Measurements from ENCODE around the gene RMDN3.

Gene RMDN3

DNA sequence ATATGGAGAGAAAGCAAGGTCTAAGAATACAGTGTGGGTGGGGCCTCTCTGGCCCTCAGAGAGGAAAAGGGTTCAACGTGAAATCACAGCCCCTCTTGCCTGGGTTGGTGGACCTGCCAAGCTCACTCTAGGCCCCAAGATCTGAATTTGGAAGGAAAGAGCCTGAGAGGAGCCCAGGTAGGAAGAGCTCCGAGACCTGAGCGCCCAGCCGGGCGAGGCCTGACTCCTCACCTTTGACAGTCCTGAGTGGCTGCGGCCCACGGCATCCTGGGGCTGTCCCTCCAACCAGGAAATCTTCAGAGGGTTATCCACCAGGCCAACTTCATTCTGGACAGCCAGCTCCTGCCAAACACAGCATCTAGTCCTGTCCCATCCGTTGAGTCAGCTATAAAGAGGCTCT lies 18.4 kb upstream of the RMDN3 start:
- no peak for DNase-seq (ENCODE audit: low read depth, low spot score)

DNA sequence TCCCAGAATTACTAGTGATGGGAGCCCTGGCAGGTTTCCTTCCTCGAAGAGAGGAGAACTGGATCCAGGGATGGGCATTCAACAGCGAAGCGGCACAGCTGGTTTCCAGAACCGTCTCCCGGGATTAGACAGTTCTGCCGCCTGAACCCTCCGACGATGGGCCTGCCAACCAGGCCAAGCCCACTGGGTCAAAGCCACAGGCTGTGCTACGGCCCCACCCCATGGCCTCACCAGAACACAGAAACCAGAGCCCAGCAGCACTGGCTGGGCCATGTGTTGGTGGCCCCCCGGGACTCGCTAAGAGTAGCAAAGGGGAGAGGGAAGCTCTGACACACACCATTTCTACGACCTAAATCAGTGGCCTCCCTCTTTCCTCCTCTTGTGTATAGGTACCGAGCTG lies 17.0 kb upstream of the RMDN3 start:
- no peak for DNase-seq (ENCODE audit: low read depth, low spot score)

DNA sequence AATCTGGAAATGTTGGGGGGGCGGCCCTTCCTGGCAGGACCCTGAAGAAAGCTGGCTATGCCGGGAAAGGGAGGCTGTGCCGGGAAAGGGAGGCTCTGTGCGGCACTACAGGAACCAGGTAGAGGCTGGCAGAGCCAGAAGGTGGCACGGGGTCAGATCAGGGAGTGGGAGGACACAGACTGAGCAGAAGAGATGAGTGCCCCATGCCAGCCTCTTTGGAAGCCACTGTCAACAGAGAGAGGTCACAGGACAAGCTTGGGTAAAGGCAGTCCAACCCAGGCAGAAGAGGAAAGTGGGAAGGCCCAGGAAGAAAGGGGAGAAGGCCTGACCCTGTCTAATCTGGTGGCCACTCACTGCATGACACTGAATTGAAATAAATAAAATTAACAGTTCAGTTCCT lies 16.2 kb upstream of the RMDN3 start:
- no peak for DNase-seq (ENCODE audit: low read depth, low spot score)

DNA sequence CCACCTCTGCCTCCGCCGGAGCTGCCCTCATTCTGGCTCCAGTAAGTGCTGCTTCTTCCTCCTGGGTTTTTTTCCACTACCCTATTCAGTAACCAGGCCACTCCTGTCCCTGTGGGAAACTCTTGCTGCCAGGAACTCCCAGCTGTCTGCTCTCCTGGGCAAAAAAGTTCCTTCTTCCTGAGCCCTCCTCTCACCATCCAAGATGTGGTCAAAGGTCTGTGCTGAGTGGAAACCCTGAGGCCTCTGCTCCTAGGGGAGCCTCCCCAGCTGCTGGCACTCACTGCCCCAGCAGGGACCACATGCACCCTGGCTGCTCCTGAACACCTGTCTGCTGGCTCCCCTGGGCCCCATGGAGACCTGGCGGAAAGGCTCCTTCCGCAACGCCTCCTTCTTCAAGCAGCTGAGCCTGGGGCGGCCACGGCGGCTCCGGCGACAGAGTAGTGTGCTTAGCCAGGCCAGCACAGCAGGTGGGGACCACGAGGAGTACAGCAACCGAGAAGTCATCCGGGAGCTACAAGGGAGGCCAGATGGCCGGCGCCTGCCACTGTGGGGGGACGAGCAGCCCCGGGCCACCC lies 15.2 kb upstream of the RMDN3 start:
- no peak for DNase-seq (ENCODE audit: low read depth, low spot score)

DNA sequence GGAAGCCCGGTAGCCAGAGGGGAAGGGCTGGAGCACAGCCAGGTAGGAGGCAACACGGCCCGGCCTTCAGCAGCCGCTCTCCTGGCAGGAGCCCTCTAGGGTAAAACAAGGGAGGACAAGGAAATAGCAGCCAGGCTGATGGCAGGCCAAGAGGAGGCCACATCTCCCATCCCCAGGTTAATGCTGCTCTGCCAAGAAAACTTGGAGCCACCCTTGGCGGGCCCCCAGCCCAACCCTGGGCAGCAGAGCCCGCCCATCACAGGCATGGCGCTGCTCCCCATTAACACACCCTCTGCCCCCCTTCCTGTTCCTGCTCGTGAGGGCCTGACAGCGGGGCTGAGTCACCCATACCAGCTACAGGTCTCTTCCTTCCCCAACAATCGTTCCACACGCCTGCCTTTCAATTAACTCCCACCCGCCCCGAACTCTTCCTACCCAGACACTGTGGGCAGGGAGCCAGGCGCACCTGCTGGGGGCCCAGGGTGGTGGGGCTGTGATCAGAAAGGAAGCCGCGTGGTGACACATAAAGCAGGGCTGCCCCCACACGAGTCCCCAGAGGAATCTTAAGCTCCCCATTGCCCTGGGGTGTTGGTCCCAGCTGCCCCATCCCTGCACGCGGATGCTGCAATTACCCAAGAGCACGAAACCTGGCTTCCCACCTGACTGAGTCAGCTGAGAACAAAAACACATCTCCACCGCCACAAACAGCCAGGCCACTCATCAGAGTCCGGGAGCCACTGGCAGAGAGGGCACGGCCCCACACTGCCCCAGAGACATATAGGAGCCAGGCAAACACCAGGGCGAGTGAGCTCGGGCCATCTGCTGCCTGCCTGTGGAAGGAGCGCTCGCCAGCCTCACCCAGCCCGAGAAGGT lies 14.5 kb upstream of the RMDN3 start, which contains the start of gene C15orf62:
Gene C15orf62 (plus strand): TSS at position 707 of the 873 bp plus-strand sequence. CDS start 516 bp downstream, outside the sequence.
- DNase-seq (ENCODE audit: low read depth, low spot score): no peak

DNA sequence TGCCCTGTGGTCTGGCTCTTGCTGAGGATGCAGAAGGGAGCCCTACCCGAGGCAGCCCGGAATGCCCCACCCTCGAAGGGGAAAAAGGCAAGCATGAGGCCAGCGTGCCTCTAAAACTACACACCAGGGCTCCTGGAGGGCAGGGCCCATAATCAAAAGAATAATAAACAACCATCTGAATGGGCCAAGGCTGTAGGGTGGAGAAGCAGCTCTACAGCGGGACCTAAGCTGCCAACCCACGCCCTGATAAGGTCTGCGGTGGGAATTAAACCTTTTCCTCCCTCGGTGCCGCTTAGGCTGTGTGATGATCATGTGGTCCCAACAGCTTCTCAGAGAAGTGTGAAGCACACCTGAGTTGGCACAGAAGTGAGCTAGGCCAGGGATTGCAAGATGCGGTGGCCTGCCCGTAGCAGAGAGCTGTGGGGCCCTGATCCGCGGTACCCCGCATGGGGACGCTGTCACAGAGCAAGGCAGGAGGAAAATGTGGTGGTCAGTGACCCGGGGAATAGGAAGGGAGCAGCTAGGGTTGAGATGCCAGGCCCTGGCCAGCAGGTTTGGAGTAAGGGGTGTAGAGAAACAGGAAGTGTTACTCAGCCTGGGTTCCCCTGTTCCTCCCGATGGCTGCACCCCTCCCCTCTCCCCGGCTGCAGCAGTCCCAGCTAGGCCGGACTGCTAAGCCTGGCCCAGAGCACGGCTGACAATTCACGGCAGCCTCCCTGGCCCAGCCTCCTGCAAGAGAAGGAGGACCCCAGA lies 13.6 kb upstream of the RMDN3 start:
- no peak for DNase-seq (ENCODE audit: low read depth, low spot score)

DNA sequence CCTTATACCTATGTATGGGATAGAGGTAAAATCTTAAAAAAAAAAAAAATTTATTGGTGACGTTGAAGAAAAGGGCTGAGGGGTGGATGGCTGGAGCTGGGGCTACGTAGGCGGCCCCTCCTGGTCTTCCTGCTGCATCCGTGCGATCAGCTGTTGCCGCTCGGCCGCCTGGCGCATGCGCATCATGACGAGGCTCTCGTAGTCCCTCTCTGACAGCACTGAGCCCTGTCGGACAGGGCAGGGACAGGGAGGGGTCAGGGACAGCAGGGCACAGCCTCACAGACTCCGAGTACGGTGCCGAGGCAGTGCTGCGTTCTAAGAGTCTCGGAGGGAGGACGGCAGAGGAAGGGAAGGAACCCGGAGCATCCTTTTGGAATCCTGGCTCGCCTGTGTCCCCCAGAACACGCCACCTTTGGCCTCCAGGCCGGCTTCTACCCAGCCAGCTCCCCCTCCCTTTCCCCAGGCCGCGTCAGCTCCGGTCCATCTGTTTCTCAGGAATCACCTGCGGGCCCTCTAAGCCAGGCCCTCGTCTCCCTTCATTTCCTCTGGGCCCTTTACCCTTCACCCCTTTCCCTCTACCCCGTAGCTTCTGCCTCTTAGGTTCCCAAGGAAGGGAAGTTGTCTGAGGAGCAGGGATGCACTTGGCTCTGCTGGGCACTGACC lies 12.9 kb upstream of the RMDN3 start:
- no peak for DNase-seq (ENCODE audit: low read depth, low spot score)

DNA sequence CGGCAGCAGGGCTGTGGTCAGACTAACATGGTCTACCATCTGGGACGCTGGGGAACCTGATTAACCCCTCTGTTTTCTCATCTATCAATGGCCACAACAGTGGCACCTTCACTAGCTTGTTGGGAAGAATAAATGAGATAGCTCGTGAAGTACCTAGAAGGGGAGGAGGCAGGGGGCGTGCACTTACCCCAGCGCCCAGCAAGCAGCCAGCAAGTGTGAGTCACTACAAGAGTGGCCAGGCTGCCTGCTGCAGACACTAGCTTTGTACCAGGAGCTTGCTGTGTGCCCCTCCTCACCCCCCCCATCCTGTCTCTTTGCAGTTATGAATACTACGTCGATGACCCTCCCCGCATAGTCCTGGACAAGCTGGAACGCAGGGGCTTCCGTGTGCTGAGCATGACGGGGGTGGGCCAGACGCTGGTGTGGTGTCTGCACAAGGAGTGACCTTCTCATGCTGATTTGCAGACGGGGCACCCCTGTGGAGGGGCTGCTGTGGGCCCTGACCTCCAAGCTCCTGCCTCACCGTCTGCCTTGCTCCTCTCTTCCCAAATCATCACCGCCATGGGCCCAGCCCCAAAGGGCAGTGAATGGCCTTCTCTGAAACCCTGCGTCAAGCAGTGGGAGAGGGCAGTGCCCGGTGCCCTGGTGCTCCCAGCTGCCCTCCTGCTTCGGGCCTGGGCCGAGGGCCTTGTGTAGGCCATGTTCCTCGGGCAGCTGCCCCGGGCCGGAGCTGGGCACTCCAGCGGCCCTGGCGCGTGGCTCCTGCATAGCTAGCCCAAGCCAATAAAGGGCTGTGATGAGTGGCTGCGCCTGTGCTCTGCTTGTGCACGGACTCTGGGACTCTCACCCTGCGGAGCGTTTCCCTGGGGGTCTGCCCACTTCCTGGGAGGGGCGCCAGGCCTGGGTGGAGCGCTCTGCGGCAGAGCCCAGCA lies 12.1 kb upstream of the RMDN3 start:
- no peak for DNase-seq (ENCODE audit: low read depth, low spot score)

DNA sequence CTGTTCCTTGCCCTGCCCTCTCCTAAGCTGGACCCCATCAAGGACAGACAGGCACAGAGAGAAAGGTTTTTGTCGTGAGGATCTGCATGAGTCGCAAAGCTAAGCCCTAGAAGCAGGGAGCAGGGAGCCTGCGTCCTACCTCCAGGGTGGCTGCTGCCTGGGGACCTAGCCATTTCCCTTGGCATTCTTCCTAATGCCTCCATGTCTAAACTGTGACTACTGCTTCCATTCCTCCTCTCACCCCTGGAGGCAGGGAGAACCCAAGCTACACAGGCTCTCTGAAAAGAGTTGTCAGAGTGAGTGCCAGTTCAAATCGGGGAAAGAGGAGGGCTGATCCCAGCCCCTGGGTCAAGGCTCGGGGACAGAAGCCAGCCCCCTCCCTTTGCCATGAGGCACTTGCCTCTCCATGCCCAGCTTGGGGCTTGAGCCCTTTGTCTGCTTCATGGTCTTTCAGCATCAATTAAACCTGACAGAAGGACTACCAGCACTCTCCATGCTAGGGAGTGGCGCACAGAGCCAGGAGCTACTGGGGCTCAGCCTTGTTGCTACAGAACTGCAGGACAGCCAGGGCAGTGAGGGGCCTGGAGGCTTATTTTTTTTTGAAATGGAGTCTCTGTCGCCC lies 11.3 kb upstream of the RMDN3 start:
- no peak for DNase-seq (ENCODE audit: low read depth, low spot score)

DNA sequence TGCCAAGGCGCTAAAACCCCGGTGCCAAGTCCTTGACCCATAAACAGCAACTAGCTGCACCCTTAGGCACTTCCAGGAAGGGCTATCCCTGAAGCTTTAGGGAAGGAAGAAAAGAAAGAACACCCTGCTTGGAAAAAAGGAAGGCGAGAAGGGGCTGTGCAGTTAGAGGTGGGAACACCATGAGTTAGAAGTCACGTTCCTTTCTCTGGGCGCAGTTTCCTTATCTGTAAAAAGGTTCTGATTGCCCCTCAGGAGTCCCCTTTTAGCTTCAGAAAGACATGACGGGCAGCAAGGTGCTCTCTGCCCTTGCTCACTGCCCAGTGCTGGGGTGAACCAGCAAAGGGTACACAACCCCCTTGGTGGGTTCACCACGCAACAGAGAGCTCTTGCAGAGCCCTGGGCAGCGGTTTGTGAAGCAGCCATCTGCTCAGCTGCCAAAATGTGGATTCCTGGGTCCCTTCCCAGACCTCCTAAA lies 9.6 kb upstream of the RMDN3 start:
- no peak for DNase-seq (ENCODE audit: low read depth, low spot score)

DNA sequence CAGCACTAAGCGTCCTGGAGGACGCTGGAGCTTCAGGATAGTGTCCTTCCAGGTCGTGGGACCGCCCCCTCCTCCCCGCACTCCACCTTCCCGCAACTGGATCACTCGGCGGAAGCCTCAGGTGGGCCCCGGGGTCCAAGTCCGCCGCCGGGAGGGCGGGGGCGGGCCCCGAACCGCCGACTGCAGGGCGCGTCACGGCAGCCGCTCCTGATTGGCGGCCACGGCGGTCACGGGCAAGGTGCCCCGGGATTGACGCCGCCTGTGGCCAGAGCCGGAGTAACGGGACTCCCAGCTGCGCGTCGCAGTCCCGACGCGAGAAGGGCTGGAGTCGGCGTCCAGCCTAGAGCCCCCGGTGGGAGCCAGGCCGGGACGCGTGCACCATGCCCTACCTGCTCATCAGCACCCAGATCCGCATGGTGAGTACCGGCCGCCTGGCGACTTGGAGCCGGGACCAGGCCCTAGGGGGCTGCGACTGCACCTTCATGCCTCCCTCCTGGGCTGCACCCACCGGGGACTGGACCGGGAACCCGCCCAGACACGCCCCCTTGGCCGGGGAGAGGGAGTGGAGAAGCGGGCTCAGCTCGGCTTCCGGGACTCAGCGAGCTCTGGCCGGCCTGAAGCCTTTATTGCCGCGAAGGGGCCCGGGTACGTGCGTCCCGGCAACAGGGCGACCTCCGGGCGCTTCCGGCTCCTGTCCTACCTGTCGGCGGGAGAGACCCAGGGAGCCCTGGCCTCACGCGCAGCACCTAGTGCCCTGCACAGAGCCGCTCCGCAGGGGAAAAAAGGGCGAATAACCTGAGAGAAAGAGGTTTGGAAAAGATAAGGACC lies 9.0 kb upstream of the RMDN3 start, which contains the start of gene GCHFR:
Gene GCHFR (plus strand): TSS at position 268 of the 828 bp plus-strand sequence. CDS start 113 bp downstream, at position 381.
- no peak for DNase-seq (ENCODE audit: low read depth, low spot score)

DNA sequence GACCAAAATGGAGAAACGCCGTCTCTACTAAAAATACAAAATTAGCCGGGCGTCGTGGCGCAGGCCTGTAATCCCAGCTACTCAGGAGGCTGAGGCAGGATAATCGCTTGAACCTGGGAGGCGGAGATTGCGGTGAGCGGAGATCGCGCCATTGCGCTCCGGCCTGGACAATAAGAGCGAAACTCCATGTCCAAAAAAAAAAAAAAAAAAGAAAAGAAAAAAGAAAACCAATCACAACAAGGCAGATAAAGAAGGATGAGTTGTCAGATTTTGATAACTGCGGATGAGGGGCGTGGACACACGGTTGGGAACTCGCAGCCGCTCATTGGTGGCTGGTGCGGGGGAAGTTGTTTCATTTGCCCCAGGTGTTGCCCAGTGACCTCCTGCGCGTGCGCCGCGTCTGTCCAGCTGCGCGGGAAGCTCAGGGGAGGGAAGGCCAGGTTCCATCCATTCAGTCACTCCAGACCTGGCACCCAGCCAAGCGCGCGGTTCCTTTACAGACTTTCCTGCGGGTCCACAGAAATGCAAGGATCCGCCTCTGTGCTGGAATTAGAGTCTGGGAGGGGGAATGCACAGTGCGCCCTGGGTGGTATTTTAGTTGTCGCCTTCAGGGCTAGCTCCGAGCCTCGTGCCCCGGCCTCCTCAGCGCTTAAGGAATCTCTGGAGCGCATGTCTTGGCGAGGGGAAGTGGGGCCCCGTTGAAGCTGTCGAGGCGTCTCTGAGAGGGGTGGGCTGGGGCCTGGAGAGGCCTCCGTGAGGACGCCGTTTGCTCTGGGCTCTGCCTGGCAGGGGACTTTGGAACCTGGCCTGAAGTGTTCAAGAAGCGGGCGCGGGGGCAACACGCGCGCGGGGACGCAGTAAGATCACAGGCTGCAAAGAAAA lies 8.1 kb upstream of the RMDN3 start:
- DNase-seq (ENCODE audit: low read depth, low spot score): no peak

DNA sequence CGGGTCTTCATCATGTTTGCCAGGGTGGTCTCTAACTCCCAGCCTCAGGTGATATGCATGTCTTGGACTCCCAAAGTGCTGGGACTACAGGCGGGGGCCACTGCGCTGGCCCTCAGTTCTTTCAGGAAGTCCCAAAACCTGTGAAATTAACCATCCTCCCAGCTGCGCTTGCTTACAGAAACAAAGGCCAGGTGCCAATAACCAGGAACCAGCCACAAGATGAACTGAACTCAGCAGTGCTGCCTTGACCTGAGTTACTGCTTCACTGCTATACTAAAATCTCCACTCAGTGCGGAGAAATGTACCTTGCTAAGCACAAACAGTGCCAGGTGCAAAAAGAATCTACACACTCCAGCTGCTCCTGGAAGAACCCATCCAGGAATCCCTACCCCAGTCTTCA lies 4.9 kb upstream of the RMDN3 start:
- DNase-seq (ENCODE audit: low read depth, low spot score): no peak

DNA sequence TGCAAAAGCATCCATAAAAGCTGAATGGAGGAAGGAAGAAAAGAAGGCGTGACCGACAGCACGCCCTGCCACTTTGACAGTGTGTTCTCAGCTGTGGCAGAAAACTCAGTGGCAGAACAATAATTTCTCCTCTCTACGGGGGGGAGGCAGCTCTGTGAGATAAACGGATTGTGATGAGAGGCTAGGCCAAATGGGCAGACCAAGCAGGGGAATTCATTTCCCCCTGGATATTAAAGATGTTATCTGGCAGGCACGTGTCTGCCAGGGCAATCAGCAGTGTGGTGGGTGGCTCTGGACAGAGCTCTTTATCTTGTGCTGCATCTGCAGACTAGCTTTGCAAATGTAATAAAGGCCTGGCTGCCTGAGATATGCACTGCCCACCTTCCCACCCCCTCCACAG lies 1.9 kb upstream of the RMDN3 start:
- DNase-seq (ENCODE audit: low read depth, low spot score): no peak

DNA sequence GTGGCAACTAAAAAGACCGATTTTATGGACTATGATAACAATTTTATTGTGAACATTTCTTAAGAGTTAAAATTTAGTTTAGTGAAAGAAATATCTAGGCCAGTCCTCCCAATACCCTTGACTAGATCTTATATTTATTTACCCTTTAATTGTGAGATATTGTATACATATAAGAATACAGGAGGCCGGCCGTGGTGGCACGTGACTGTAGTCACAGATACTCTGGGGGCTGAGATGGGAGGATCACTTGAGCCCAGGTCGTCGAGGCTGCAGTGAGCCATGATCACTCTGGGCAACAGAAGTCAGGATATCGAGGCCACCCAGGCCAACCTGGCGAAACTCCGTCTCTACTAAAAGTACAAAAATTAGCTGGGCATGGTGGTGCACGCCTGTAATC lies 756 bp upstream of the RMDN3 start:
- no peak for DNase-seq (ENCODE audit: low read depth, low spot score)

DNA sequence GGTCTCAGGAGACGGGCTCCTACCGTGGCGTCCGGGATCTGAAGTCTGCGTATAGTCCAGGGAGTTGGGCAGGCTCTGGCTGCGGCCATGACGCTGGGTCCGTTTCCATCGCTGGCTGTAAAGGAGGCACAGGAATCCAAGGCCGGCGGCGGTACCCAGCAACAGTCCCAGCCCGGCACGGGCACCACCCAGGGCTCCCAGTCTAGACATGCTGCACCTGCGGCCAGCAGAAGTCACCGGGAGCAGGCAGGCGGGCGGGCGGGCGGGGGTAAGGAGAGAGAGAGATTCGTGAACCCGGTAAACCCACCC lies 526 bp downstream of the RMDN3 start:
- DNase-seq (ENCODE audit: low read depth, low spot score): no peak

DNA sequence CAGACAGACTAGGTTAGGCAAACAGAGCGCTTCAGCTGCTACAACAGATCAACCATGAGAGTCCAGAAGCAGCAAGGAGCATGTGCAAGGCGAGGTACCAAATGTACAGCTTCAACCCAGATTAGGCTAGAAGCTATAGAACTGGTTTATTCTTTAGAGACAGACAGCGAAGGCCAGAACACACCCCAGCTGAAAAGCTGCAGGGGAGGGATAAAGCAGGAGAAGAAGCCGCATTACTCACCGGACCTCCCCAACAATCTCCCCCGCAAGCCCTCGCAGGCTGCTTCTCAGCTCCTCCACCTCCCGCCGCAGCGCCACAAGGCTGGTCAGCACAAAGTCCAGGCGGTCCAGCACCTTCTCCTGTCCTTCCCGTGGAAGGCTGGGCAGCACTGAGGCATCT lies 3.3 kb downstream of the RMDN3 start:
- no peak for DNase-seq (ENCODE audit: low read depth, low spot score)

DNA sequence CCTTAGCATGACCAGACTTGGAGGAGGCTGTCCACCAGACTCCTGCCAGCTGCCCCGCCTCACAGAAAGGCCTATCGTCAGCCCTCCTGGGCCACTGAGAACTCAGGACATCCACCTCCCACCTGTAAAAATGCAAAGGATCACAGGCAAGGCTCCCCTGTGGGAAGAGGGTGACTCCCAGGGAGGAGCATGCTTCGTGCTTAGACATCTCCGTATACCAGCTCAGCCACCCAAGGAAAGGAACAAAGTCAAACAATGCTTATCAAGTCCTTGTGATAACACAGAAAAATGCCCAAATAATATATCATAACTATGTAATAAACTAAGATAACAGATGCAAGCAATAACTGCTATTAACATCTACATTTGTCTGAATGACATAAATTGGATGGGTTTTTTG lies 4.2 kb downstream of the RMDN3 start:
- no peak for DNase-seq (ENCODE audit: low read depth, low spot score)

Measured in activated CD4-positive, CD25-positive, alpha-beta regulatory T cell treated with anti-CD3 and anti-CD28 coated beads, Interleukin-2, amount 50 U/mL, for 16 hours (primary cell).